Ascending aorta (tissue), 2 donors: ENCODE data around the gene SEMA4A. TPM values are rescaled to one million over a fixed set of nuclear protein-coding genes. Genes with fewer than 3 reads are reported as not detected.

Source experiments
- DNase-seq, 2 donors: peaks; one replicate each; pipeline ENCODE4 v3.0.0-alpha.2; 2019; ENCODE audit warnings: low spot score in 2 of 2
- H3K27ac ChIP-seq, 2 donors: fragments of 200-600 bp; sonication (generic); one replicate each; pipeline ENCODE4 v1.5.1; 2016 to 2017; ENCODE audit warnings: mild to moderate bottlenecking in 1 of 2
- H3K27me3 ChIP-seq: fragments of 200-600 bp; sonication (generic); one replicate; pipeline ENCODE4 v1.5.1; 2017
- H3K36me3 ChIP-seq, 2 donors: fragments of 200-600 bp; sonication (generic); one replicate each; pipeline ENCODE4 v1.5.1; 2016
- H3K4me1 ChIP-seq, 2 donors: fragments of 200-600 bp; sonication (generic); one replicate each; pipeline ENCODE4 v1.5.1; 2016 to 2017; ENCODE audit warnings: mild to moderate bottlenecking in 1 of 2
- H3K4me3 ChIP-seq, 2 donors: fragments of 200-600 bp; sonication (generic); one replicate each; pipeline ENCODE4 v1.5.1; 2016 to 2017; ENCODE audit warnings: mild to moderate bottlenecking in 1 of 2
- H3K9me3 ChIP-seq, 2 donors: fragments of 200-600 bp; sonication (generic); one replicate each; pipeline ENCODE4 v1.5.1; 2016
- CTCF ChIP-seq, 3 experiments: fragments of 200-600 bp in 2 of 3; fragments of 450-650 bp in 1 of 3; sonication (generic) in 2 of 3; IDR thresholded peaks; one replicate each; pipeline ENCODE4 v1.5.1; 2016 to 2019; ENCODE audit warnings: antibody characterized with exemption in 3 of 3, mild to moderate bottlenecking in 1 of 3, moderate library complexity in 1 of 3
- intact Hi-C: fragments of 100-400 bp; cut with DNase I; formaldehyde crosslinking; loops from one replicate; pipeline ENCODE4 v1.15.1; 2023
- total RNA-seq: library from RNA; depleted of rRNA; stranded (reverse); fragments of >200 nt; gene quantifications from one replicate; pipeline ENCODE4 v1.1.0, GENCODE V29; 2016

Gene SEMA4A
- total RNA-seq, 1 donor from 2014 or later, result 0.64 TPM

DNA sequence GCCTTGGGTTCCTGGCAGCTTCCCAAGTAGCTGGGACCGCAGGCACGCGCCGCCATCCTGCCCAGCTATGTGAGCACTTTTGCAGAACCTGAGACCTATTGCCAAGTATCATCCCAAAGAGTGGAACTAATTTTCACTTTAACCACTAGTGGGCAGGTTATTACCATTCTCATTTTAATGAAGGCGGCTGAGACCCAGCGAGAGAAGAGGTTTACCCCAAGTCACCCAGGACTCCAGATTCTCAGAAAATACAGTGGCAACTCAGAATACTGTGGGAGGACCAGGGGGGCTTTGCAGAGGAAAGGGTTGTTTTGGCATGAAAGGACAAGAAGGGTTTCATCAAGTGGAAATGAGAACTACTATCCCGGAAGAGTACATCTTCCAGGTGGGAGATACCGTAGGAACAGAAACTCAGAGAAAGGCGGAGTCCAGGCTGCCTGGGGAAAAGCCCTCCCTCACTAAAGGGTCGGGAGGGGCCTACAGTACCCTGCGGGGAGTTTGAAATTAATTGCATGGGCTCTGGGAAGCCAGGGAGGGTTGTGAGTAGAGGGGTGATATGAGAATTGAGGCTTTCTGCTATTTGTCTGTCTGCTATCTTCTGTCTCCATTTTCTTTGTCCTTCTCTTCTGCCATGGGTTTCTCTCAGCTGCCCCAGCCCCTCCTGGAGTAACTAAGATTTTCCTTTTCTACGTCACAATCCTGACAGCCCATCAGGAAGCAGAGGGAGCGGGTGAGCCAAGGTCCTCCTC, 7.2 kb upstream of the SEMA4A start:
- H3K4me3 ChIP-seq, result peak overlapping the region in 1 of 2 donors; percentile 16

GRCh38 chr1:156146769-156147405, 6.5 kb upstream of the SEMA4A start:
- DNase-seq, result peak in 1 of 2 donors; percentile 71
- H3K36me3 ChIP-seq, result no peaks in the 10 kb centered on the region
- peaks cover 12 to 15% of the 10 kb centered on the region in 2 donors for H3K4me1 ChIP-seq
- no peaks in the 10 kb centered on the region for H3K27me3 ChIP-seq
- H3K27ac ChIP-seq, result no peak overlapping the region
- no peaks in the 10 kb centered on the region for H3K9me3 ChIP-seq
- TF ChIP-seq CTCF (IDR thresholded peaks at IDR 0.05), result no peak
- H3K4me3 ChIP-seq, result no peak overlapping the region
- intact Hi-C loops, result loop anchor here (2.0 to 10.0 kb wide), 5 partner anchors 14 to 192 kb away; partner anchors contain the start of genes PMF1 and SLC25A44

More for the DNA sequence above, 7.2 kb upstream of the SEMA4A start:
- Histone ChIP-seq H3K9me3 (no peaks in the 10 kb centered on the region), H3K36me3 (no peaks in the 10 kb centered on the region), H3K27me3 (no peaks in the 10 kb centered on the region), H3K4me1 (peaks cover 17 to 20% of the 10 kb centered on the region in 2 donors), H3K27ac (no peak overlapping the region)
- DNase-seq, result peak in 1 of 2 donors; percentile 87
- intact Hi-C loops, result loop anchor here (2.0 to 10.0 kb wide), 5 partner anchors 15 to 191 kb away; partner anchors contain the start of genes PMF1 and SLC25A44
- TF ChIP-seq CTCF (IDR thresholded peaks at IDR 0.05), result peak; percentile 53 to 67 (median 64)

DNA sequence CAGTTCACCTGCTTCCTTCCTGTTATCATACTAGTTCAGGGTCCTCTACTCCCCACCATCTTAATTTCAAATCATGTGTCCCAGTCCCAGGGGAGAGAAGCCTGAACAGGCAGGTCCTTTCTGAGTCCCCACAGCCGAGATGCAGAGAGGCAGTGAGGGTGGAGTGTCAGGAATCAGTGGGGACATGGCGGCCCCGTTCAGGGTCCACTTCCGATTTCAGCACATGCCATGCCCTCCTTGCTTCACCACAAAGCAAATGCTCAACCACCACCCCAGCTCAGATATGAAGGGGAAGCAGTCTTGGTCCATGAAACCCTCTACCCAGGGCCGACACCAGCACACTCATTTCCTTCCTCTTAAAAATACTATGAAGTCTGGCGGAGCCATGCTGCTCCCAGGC, 5.2 kb upstream of the SEMA4A start:
- no peak for TF ChIP-seq CTCF (IDR thresholded peaks at IDR 0.05)
- no peak for DNase-seq
- intact Hi-C loops, result loop anchor here (5.0 to 10.0 kb wide), 2 partner anchors 44 to 193 kb away; partner anchors contain the start of gene SLC25A44
- H3K9me3 ChIP-seq, result no peaks in the 10 kb centered on the region
- H3K27ac ChIP-seq, result no peak overlapping the region
- peaks cover 12 to 15% of the 10 kb centered on the region in 2 donors for H3K4me1 ChIP-seq
- H3K4me3 ChIP-seq, result no peak overlapping the region
- H3K36me3 ChIP-seq, result no peaks in the 10 kb centered on the region
- no peaks in the 10 kb centered on the region for H3K27me3 ChIP-seq

- Histone ChIP-seq H3K27ac (no peak overlapping the region), H3K27me3 (no peaks in the 10 kb centered on the region), H3K4me3 (no peak overlapping the region), H3K9me3 (no peaks in the 10 kb centered on the region), H3K36me3 (no peaks in the 10 kb centered on the region), H3K4me1 (peaks cover 12 to 15% of the 10 kb centered on the region in 2 donors)
- intact Hi-C loops, result loop anchor here (5.0 to 10.0 kb wide), 2 partner anchors 43 to 195 kb away; partner anchors contain the start of gene SLC25A44
- TF ChIP-seq CTCF (IDR thresholded peaks at IDR 0.05), result no peak
- no peak for DNase-seq
Measured at GRCh38 chr1:156149374-156150332, 3.7 kb upstream of the SEMA4A start.
